HepG2 (cell line): ENCODE measurements around the gene TBC1D22A. TPM values are rescaled to one million over a fixed set of nuclear protein-coding genes. Genes with fewer than 3 reads are reported as not detected.

Experiments used
- CHD4 ChIP-seq: fragments of 200-600 bp; sonication (generic); IDR thresholded peaks from 2 replicates; pipeline ENCODE4 v1.7.0; 2017; ENCODE audit warnings: mild to moderate bottlenecking, low read length, borderline replicate concordance
- CREB1 ChIP-seq, 2 experiments: fragments of 450-650 bp in 1 of 2; IDR thresholded peaks; 2 replicates each; pipeline ENCODE4 v1.6.1; 2016 to 2017; ENCODE audit warnings: control low read depth in 1 of 2, mild to moderate bottlenecking in 1 of 2, missing compliant biosample characterization in 1 of 2, missing genetic modification characterization in 1 of 2
- FOXA3 ChIP-seq: IDR thresholded peaks from 2 replicates; pipeline ENCODE4 v1.6.1; 2016; ENCODE audit warnings: missing genetic modification reagents, missing compliant biosample characterization
- JUNB ChIP-seq: sonication (generic); formaldehyde crosslinking; IDR thresholded peaks from 2 replicates; pipeline ENCODE4 v1.8.0; 2022; ENCODE audit warnings: missing genetic modification reagents, mild to moderate bottlenecking, borderline replicate concordance
- KLF12 ChIP-seq: sonication (generic); formaldehyde crosslinking; IDR thresholded peaks from 2 replicates; pipeline ENCODE4 v1.4.0; 2020; ENCODE audit warnings: missing genetic modification reagents, borderline replicate concordance
- LBX2 ChIP-seq: sonication (generic); formaldehyde crosslinking; IDR thresholded peaks from 2 replicates; pipeline ENCODE4 v1.5.0; 2020; ENCODE audit warnings: missing genetic modification reagents, mild to moderate bottlenecking, borderline replicate concordance
- MIER2 ChIP-seq: IDR thresholded peaks from 2 replicates; pipeline ENCODE4 v1.6.1; 2016; ENCODE audit warnings: missing biosample characterization, missing genetic modification reagents
- MXI1 ChIP-seq: IDR thresholded peaks from 3 replicates; pipeline ENCODE4 v1.6.1; 2012; ENCODE audit warnings: low read depth, low read length, inconsistent platforms, borderline replicate concordance
- NFE2 ChIP-seq: sonication (generic); formaldehyde crosslinking; IDR thresholded peaks from 2 replicates; pipeline ENCODE4 v1.4.0; 2020; ENCODE audit warnings: missing genetic modification reagents
- YY1 ChIP-seq: IDR thresholded peaks from 2 replicates; pipeline ENCODE4 v1.6.1; 2011; ENCODE audit warnings: low read length, low read depth, moderate library complexity, mild to moderate bottlenecking; ENCODE audit not compliant: insufficient read depth, insufficient replicate concordance
- ZBTB33 ChIP-seq: sonication (generic); formaldehyde crosslinking; IDR thresholded peaks from 2 replicates; pipeline ENCODE4 v1.4.0; 2020; ENCODE audit warnings: missing genetic modification reagents
- ZFP91 ChIP-seq: sonication (generic); formaldehyde crosslinking; IDR thresholded peaks from 2 replicates; pipeline ENCODE4 v1.9.0; 2022; ENCODE audit warnings: missing genetic modification reagents, mild to moderate bottlenecking, borderline replicate concordance
- ZKSCAN5 ChIP-seq: sonication (generic); formaldehyde crosslinking; IDR thresholded peaks from 2 replicates; pipeline ENCODE4 v1.5.1; 2020; ENCODE audit warnings: mild to moderate bottlenecking, missing genetic modification reagents
- ZNF33B ChIP-seq: sonication (generic); formaldehyde crosslinking; IDR thresholded peaks from 2 replicates; pipeline ENCODE4 v1.5.1; 2020; ENCODE audit warnings: mild to moderate bottlenecking, missing genetic modification reagents
- ZNF713 ChIP-seq: sonication (generic); formaldehyde crosslinking; IDR thresholded peaks from 2 replicates; pipeline ENCODE4 v1.4.0; 2020; ENCODE audit warnings: mild to moderate bottlenecking, missing genetic modification reagents
- ZNF883 ChIP-seq: sonication (generic); formaldehyde crosslinking; IDR thresholded peaks from 2 replicates; pipeline ENCODE4 v1.5.1; 2020; ENCODE audit warnings: mild to moderate bottlenecking, missing genetic modification reagents; ENCODE audit errors: not compliant biosample characterization
- polyA plus RNA-seq, 8 experiments: library from polyadenylated mRNA; depleted of rRNA in 3 of 8; stranded (reverse) in 7 of 8; unstranded in 1 of 8; fragments of >200 nt; fragmentation: Illumina TruSeq in 4 of 8; extraction: Trizol in 4 of 8; gene quantifications; 2 replicates each; pipeline versions ENCODE4 v1.2.1 to v1.2.3, GENCODE V29; 2011 to 2016; ENCODE audit warnings: low read depth in 4 of 8, missing spikeins in 1 of 8, mixed read lengths in 1 of 8; ENCODE audit not compliant: insufficient read depth in 1 of 8
- total RNA-seq, 5 experiments: library from RNA; depleted of rRNA; stranded (reverse); fragments of >200 nt; fragmentation: Illumina TruSeq; extraction: Trizol; gene quantifications; 2 replicates each; pipeline ENCODE4 v1.2.3, GENCODE V29; 2016; ENCODE audit warnings: low read depth in 1 of 5
- TF ChIP-seq, protein P1 (sequence below): sonication (generic); formaldehyde crosslinking; IDR thresholded peaks from 2 replicates; pipeline ENCODE4 v1.5.0; 2020; ENCODE audit warnings: missing genetic modification reagents, mild to moderate bottlenecking, borderline replicate concordance
- TF ChIP-seq, protein P2 (sequence below): sonication (generic); formaldehyde crosslinking; IDR thresholded peaks from 2 replicates; pipeline ENCODE4 v1.4.0; 2020; ENCODE audit warnings: missing genetic modification reagents
- TF ChIP-seq, protein P3 (sequence below): sonication (generic); formaldehyde crosslinking; IDR thresholded peaks from 2 replicates; pipeline ENCODE4 v1.5.0; 2020; ENCODE audit warnings: missing genetic modification reagents, mild to moderate bottlenecking, borderline replicate concordance
- TF ChIP-seq, protein P4 (sequence below): IDR thresholded peaks from 2 replicates; pipeline ENCODE4 v1.6.1; 2018; ENCODE audit warnings: missing genetic modification reagents, mild to moderate bottlenecking, missing compliant biosample characterization

TBC1D22A gene
- total and polyA plus RNA-seq, 2 of the 13 experiments (the other 11 are each of a cell fraction or from before 2014, with no cell fraction given) = 17.3 to 18.0 TPM

- TF ChIP-seq, protein P1, sequence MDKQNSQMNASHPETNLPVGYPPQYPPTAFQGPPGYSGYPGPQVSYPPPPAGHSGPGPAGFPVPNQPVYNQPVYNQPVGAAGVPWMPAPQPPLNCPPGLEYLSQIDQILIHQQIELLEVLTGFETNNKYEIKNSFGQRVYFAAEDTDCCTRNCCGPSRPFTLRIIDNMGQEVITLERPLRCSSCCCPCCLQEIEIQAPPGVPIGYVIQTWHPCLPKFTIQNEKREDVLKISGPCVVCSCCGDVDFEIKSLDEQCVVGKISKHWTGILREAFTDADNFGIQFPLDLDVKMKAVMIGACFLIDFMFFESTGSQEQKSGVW (CRISPR knock-in tag) = no peak
- TF ChIP-seq, protein P2, sequence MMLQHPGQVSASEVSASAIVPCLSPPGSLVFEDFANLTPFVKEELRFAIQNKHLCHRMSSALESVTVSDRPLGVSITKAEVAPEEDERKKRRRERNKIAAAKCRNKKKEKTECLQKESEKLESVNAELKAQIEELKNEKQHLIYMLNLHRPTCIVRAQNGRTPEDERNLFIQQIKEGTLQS = peak; percentile 95
- TF ChIP-seq YY1 = no peak
- no peak for TF ChIP-seq NFE2 (CRISPR knock-in tag)
- no peak for TF ChIP-seq MIER2
- TF ChIP-seq, protein P3, sequence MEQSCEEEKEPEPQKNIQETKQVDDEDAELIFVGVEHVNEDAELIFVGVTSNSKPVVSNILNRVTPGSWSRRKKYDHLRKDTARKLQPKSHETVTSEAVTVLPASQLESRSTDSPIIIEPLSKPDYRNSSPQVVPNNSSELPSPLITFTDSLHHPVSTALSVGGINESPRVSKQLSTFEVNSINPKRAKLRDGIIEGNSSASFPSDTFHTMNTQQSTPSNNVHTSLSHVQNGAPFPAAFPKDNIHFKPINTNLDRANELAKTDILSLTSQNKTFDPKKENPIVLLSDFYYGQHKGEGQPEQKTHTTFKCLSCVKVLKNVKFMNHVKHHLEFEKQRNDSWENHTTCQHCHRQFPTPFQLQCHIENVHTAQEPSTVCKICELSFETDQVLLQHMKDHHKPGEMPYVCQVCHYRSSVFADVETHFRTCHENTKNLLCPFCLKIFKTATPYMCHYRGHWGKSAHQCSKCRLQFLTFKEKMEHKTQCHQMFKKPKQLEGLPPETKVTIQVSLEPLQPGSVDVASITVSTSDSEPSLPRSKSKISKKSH (CRISPR knock-in tag) = 0 out of 2 replicates have a peak, but pooled peaks have one; percentile 42
- TF ChIP-seq KLF12 (CRISPR knock-in tag) = no peak
- no peak for TF ChIP-seq ZKSCAN5 (CRISPR knock-in tag)
- TF ChIP-seq ZNF713 (CRISPR knock-in tag) = 0 out of 2 replicates have a peak, but pooled peaks have one; percentile 27
- TF ChIP-seq ZFP91 (CRISPR knock-in tag) = no peak
- TF ChIP-seq CREB1 (IDR thresholded peaks at IDR 0.05) = 0 out of 2 replicates have a peak, but pooled peaks have one; percentile 19
- TF ChIP-seq CREB1 (CRISPR knock-in tag; IDR thresholded peaks at IDR 0.05) = no peak
- peak; percentile 22; the same call in 1 of the 3 replicates for TF ChIP-seq MXI1
- no peak for TF ChIP-seq ZBTB33 (CRISPR knock-in tag)
- no peak for TF ChIP-seq LBX2 (CRISPR knock-in tag)
- no peak for TF ChIP-seq ZNF33B
- no peak for TF ChIP-seq ZNF883
- peak; percentile 22; the same call in 1 of the 2 replicates for TF ChIP-seq FOXA3 (CRISPR knock-in tag)
- TF ChIP-seq, protein P4, sequence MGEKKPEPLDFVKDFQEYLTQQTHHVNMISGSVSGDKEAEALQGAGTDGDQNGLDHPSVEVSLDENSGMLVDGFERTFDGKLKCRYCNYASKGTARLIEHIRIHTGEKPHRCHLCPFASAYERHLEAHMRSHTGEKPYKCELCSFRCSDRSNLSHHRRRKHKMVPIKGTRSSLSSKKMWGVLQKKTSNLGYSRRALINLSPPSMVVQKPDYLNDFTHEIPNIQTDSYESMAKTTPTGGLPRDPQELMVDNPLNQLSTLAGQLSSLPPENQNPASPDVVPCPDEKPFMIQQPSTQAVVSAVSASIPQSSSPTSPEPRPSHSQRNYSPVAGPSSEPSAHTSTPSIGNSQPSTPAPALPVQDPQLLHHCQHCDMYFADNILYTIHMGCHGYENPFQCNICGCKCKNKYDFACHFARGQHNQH = no peak
- no peak for TF ChIP-seq CHD4
- peak; percentile 82; the same call in 1 of the 2 replicates for TF ChIP-seq JUNB (CRISPR knock-in tag)
Measured at GRCh38 chr22:46934746-46935491, 172.5 kb downstream of the TBC1D22A start (continued).
